ENCODE data around the gene DCDC2C.

Gene DCDC2C

GRCh38 chr2:3712831-3713503 is 9.6 kb downstream of the DCDC2C start:
- peak in 1 of 2 experiments; percentile 15 for DNase-seq

- no peak for DNase-seq
These were observed 15.3 kb downstream of the DCDC2C start for GRCh38 chr2:3718679-3719078.

- no peak for DNase-seq
These were observed 21.6 kb downstream of the DCDC2C start for GRCh38 chr2:3725002-3725401.

GRCh38 chr2:3725458-3726250 is 22.3 kb downstream of the DCDC2C start:
- DNase-seq = no peak

- DNase-seq = no peak
These were observed 23.1 kb downstream of the DCDC2C start for GRCh38 chr2:3726511-3726910.

GRCh38 chr2:3727397-3728045 is 24.1 kb downstream of the DCDC2C start:
- DNase-seq = no peak

- peak; percentile 67 to 74 for DNase-seq
These were observed 25.0 kb downstream of the DCDC2C start for GRCh38 chr2:3728104-3729054.

GRCh38 chr2:3729055-3729448 is 25.7 kb downstream of the DCDC2C start:
- DNase-seq = no peak

- DNase-seq = no peak
These were observed 26.4 kb downstream of the DCDC2C start for GRCh38 chr2:3729786-3730185.

- DNase-seq = no peak
These were observed 27.3 kb downstream of the DCDC2C start for GRCh38 chr2:3730646-3731045.

- DNase-seq = no peak
These were observed 28.5 kb downstream of the DCDC2C start for GRCh38 chr2:3731829-3732228.

- DNase-seq = no peak
These were observed 32.7 kb downstream of the DCDC2C start for GRCh38 chr2:3736112-3736511.

GRCh38 chr2:3737128-3737527 is 33.8 kb downstream of the DCDC2C start:
- no peak for DNase-seq

- DNase-seq = peak; percentile 51 to 75
These were observed 35.1 kb downstream of the DCDC2C start for GRCh38 chr2:3738454-3738853.

- no peak for DNase-seq
These were observed 35.9 kb downstream of the DCDC2C start for GRCh38 chr2:3739313-3739712.

GRCh38 chr2:3741396-3741795 is 38.0 kb downstream of the DCDC2C start:
- no peak for DNase-seq

GRCh38 chr2:3741867-3742602 is 38.7 kb downstream of the DCDC2C start:
- no peak for DNase-seq

GRCh38 chr2:3742743-3743508 is 39.6 kb downstream of the DCDC2C start:
- no peak for DNase-seq

GRCh38 chr2:3743951-3744555 is 40.7 kb downstream of the DCDC2C start:
- DNase-seq = no peak

- no peak for DNase-seq
These were observed 42.5 kb downstream of the DCDC2C start for GRCh38 chr2:3745920-3746319.
